ENCODE measurements around the gene HBA1.
A peak's percentile ranks its signal among the peaks of the same experiment; 100 is the strongest.
"Not testable (repeated sequence)": the region's sequence is repeated elsewhere in the genome, so short reads cannot be mapped to it uniquely, and the experiment has no call there.

HBA1 gene

DNA sequence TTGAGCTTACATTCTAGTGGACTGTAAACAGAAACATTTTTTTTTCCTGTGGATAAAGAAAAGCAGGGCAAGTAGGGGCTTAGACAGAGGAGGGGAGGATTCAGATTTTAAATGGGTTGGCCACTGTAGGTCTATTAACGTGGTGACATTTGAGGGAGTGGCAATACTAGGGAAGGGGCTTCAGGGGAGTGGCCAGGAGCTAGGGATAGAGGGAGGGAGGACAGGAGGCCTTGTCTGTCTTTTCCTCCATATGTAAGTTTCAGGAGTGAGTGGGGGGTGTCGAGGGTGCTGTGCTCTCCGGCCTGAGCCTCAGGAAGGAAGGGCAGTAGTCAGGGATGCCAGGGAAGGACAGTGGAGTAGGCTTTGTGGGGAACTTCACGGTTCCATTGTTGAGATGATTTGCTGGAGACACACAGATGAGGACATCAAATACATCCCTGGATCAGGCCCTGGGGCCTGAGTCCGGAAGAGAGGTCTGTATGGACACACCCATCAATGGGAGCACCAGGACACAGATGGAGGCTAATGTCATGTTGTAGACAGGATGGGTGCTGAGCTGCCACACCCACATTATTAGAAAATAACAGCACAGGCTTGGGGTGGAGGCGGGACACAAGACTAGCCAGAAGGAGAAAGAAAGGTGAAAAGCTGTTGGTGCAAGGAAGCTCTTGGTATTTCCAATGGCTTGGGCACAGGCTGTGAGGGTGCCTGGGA lies 17.2 kb upstream of the HBA1 start:
- DNase-seq (ENCODE audit: low spot score): peak; percentile 29

GRCh38 chr16:160242-160641 lies 16.2 kb upstream of the HBA1 start:
- not testable (repeated sequence) for DNase-seq (ENCODE audit: low spot score)

DNA sequence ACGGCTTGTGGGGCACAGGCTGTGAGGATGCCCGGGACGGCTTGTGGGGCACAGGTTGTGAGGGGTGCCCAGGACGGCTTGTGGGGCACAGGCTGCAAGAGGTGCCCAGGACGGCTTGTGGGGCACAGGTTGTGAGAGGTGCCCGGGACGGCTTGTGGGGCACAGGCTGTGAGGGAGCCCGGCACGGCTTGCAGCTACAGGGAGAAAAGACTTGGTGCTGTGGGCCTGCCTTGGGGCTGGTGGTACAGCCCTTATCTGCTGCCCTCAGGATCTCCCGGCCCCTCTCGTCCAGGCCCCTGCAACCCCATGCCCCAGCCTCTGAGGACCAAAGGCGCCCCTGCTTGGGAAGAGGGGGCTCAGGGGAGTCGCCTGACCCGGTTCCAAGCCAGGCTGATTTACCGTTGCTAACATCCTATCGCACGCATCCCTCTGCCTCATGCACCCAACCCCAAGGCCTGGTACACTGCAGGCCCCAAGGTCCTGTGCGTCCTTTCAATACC lies 15.7 kb upstream of the HBA1 start:
- DNase-seq (ENCODE audit: low spot score): no peak

- DNase-seq (ENCODE audit: low spot score): peak; percentile 5
Measured at GRCh38 chr16:162271-162991, 14.0 kb upstream of the HBA1 start.

GRCh38 chr16:163139-163538 lies 13.3 kb upstream of the HBA1 start:
- not testable (repeated sequence) for DNase-seq (ENCODE audit: low spot score)

DNA sequence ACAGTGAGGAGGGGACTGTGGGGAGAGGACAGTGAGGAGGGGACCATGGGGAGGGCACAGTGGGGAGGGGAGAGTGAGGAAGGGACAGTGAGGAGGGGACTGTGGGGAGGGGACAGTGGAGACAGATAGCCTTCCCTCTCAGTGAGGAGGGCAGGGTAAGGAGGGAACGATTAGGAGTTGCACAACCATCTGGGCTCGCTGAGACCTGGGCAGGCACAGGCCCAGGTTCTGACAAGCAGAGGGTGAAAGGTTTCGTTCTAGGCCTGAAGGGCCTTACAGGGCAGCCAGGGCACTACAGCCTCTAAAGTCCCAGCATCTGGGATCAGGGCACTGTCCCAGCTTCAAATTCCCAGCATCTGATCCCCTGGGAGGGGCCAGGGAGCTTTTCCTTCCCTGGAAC lies 12.8 kb upstream of the HBA1 start:
- DNase-seq (ENCODE audit: low spot score): not testable (repeated sequence)

DNA sequence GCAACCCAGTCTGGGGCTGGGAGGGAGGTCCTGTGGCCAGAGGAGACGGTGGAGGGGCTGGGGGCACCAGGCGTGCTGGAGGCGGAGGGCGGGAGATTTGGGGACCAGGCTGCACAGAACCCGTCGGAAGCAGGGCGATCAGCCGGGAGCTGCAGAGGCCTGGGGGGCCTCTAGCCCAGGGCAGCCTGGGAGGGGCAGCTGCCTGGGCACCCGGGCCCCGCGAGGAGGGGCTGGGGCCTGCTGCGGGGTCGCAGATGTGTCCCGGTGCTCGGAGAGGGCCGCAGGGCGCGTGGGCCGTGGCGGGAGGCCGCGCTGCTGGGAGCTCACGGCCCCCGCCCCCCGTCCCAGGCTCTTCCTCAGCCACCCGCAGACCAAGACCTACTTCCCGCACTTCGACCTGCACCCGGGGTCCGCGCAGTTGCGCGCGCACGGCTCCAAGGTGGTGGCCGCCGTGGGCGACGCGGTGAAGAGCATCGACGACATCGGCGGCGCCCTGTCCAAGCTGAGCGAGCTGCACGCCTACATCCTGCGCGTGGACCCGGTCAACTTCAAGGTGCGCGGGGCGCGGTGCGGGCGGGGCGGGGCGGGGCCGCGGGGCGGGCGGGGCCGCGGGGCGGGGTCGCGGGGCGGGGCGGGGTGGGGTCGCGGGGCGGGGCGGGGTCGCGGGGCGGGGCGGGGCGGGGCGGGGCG lies 12.2 kb upstream of the HBA1 start:
- not testable (repeated sequence) for DNase-seq (ENCODE audit: low spot score)

GRCh38 chr16:164827-165538 lies 11.5 kb upstream of the HBA1 start:
- DNase-seq (ENCODE audit: low spot score): peak; percentile 61

DNA sequence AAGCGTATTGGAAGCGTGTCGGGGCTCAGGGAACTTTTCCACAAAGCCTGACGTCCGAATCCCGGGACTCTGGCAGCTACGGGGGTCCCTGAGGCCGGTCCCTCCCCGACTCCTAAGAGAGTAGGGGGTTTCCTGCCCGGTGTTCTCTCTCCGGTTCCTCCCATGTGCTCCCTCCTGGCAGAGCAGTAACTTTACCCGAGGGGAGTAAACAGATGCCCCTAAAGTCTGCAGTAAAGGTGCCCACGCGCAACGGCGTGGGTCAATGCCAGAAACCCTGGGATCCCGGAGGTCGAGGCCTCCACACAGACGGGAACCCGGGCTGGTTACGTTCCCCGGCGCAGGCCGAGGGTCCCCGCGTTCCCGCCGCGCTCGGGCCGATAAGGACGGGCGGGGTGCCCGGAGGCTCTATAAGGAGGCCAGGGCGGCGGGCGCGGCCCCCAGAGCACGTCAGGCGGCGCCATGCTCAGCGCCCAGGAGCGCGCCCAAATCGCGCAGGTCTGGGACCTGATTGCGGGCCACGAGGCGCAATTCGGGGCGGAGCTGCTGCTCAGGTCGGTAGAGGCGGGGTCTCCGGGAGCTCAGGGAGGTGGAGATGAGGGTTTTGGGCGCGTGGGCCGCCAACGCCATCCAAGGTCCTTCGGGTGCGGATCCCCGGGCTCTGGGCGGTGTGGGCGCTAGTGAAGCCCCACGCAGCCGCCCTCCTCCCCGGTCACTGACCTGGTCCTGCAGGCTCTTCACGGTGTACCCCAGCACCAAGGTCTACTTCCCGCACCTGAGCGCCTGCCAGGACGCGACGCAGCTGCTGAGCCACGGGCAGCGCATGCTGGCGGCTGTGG lies 10.7 kb upstream of the HBA1 start, which contains the start of gene HBM:
HBM (plus strand) TSS at position 440 of the 836 bp plus-strand sequence; CDS start at position 460, 20 bp downstream.
- DNase-seq (ENCODE audit: low spot score): peak; percentile 81

DNA sequence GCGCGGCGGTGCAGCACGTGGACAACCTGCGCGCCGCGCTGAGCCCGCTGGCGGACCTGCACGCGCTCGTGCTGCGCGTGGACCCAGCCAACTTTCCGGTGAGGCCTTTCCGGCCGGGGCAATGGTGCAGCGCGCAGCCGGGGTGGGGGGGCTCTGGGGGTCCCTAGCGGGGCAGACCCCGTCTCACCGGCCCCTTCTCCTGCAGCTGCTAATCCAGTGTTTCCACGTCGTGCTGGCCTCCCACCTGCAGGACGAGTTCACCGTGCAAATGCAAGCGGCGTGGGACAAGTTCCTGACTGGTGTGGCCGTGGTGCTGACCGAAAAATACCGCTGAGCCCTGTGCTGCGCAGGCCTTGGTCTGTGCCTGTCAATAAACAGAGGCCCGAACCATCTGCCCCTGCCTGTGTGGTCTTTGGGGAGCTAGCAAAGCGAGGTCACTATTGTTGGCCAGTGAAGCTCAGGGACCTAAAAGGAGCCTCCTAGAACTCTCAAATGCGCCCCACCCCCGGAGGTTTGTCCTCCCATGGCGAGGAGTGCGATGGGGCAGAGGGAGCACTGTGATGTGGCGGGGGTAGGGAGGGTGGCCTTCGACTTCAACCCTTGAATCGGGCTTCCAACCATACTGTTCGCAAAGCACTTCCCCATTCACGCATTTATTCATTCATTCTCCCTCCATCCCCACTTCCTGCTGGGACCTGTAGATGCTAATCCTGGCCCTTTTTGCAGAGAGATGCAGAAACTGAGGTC lies 9.9 kb upstream of the HBA1 start:
- peak; percentile 53 for DNase-seq (ENCODE audit: low spot score)

GRCh38 chr16:167122-167690 lies 9.3 kb upstream of the HBA1 start:
- DNase-seq (ENCODE audit: low spot score): peak; percentile 68

DNA sequence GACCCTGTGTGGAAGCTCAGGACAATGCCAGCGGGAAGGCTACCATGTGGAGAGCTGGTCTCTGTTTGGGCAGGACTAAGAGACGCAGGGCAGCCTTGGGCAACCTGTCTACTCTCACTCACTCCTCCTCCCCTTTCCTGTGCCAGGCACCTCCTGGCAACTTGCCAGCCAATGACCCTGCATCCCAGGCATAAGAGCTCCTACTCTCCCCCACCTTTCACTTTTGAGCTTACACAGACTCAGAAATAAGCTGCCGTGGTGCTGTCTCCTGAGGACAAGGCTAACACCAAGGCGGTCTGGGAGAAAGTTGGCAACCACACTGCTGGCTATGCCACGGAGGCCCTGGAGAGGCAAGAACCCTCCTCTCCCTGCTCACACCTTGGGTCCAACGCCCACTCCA lies 8.1 kb upstream of the HBA1 start:
- peak; percentile 93 for DNase-seq (ENCODE audit: low spot score)

DNA sequence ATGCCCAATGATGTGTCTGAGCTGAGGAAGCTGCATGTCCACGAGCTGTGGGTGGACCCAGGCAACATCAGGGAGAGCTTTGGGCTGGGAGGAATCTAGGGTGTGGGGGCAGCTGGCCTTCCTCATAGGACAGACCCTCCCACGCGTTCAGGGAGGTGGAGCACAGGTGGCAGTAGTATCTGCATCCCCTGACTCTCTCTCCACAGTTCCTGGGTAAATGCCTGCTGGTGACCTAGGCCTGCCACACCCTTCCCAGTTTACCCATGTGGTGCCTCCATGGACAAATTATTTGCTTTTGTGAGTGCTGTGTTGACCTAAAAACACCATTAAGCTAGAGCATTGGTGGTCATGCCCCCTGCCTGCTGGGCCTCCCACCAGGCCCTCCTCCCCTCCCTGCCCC lies 7.5 kb upstream of the HBA1 start:
- DNase-seq (ENCODE audit: low spot score): peak; percentile 73

- DNase-seq (ENCODE audit: low spot score): peak; percentile 79
Measured at GRCh38 chr16:170088-170507, 6.4 kb upstream of the HBA1 start.

- peak; percentile 61 for DNase-seq (ENCODE audit: low spot score)
Measured at GRCh38 chr16:170788-171187, 5.7 kb upstream of the HBA1 start.

GRCh38 chr16:172374-172941 lies 4.0 kb upstream of the HBA1 start, which contains the start of gene HBA2:
TSS of gene HBA2 (plus strand) at chr16:172876. CDS start at chr16:172913, 37 bp downstream.
- DNase-seq (ENCODE audit: low spot score): not testable (repeated sequence)

DNA sequence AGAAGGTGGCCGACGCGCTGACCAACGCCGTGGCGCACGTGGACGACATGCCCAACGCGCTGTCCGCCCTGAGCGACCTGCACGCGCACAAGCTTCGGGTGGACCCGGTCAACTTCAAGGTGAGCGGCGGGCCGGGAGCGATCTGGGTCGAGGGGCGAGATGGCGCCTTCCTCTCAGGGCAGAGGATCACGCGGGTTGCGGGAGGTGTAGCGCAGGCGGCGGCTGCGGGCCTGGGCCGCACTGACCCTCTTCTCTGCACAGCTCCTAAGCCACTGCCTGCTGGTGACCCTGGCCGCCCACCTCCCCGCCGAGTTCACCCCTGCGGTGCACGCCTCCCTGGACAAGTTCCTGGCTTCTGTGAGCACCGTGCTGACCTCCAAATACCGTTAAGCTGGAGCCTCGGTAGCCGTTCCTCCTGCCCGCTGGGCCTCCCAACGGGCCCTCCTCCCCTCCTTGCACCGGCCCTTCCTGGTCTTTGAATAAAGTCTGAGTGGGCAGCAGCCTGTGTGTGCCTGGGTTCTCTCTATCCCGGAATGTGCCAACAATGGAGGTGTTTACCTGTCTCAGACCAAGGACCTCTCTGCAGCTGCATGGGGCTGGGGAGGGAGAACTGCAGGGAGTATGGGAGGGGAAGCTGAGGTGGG lies 3.1 kb upstream of the HBA1 start:
- peak; percentile 82 for DNase-seq (ENCODE audit: low spot score)

DNA sequence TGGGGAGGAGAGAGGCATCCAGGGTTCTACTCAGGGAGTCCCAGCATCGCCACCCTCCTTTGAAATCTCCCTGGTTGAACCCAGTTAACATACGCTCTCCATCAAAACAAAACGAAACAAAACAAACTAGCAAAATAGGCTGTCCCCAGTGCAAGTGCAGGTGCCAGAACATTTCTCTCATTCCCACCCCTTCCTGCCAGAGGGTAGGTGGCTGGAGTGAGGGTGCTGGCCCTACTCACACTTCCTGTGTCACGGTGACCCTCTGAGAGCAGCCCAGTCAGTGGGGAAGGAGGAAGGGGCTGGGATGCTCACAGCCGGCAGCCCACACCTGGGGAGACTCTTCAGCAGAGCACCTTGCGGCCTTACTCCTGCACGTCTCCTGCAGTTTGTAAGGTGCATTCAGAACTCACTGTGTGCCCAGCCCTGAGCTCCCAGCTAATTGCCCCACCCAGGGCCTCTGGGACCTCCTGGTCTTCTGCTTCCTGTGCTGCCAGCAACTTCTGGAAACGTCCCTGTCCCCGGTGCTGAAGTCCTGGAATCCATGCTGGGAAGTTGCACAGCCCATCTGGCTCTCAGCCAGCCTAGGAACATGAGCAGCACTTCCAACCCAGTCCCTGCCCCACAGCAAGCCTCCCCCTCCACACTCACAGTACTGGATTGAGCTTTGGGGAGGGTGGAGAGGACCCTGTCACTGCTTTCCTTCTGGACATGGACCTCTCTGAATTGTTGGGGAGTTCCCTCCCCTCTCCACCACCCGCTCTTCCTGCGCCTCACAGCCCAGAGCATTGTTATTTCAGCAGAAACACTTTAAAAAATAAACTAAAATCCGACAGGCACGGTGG lies 2.3 kb upstream of the HBA1 start:
- DNase-seq (ENCODE audit: low spot score): peak; percentile 93

Measured in hematopoietic multipotent progenitor cell treated with erythropoietin and hydrocortisone succinate and interleukin-3 and kit ligand, for 17 days (in vitro differentiated cells).